Placental pericyte (primary cell): ENCODE results near the gene ACTR6. TPM values are rescaled to one million over a fixed set of nuclear protein-coding genes. Genes with fewer than 3 reads are reported as not detected.

Source experiments
- small RNA-seq: library from RNA; depleted of rRNA; stranded (forward); fragments of <200 nt; gene quantifications from one replicate; pipeline ENCODE3, GENCODE V24; 2012; ENCODE audit warnings: low replicate concordance
- total RNA-seq: library from RNA; depleted of rRNA; stranded (reverse); fragments of >200 nt; gene quantifications from 2 replicates; pipeline ENCODE4 v1.2.3, GENCODE V29; 2012

The ACTR6 gene
- 13.3 and 20.3 TPM in 2 replicates for total RNA-seq

GRCh38 chr12:100200463-100201181, at the start of gene ACTR6:
ACTR6 (plus strand) TSS chr12:100200815; CDS start chr12:100200852, 37 bp downstream.

DNA sequence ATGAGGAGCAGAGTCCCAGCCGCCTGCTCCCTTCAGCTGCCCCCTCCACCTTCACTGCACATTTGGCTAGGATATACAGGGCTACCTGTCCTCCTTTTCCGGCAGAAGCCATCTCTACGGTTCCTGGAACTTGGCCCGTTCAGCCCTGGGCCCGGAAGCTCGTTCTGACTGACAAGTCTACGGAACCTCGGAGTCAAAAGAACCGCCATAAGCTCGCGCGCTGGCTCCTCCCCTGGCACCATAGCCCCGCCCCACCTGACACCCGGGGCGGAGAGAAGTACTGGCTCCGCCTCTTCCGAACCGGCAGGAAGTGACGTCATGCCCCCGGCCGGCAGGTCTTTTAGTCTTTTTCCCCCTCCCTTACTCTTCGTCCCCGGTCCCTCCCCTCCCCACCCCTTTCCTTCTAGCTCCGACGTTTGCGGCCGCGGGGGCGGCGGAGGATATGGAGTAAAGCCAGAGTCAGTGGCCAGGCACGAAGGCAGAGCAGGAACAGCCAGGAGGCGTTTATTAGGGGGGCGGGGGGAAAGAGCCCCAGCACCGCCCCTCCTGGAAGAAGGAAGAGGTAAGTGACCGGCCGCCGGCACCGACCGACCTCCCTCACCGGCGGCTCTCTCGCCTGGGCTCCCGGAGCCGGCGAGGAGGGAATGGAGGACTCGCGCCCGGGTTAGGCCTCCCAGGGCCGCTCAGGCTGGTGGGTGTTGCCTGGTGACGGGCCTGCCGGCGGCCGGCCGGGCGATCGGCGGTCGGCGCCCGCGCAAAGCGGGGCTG, 66.4 kb downstream of the ACTR6 start, which contains the start of the genes DEPDC4 and SCYL2:
Gene DEPDC4, minus strand, starts transcription at position 245 of the 768 bp plus-strand sequence. Its CDS starts 3 bp downstream, at position 242.
Gene SCYL2, plus strand, starts transcription at position 343 of the 768 bp plus-strand sequence. CDS start 15,794 bp downstream, outside the sequence.

Small RNAs within 50 kb of the gene (small RNA-seq; reads per million reads assigned to genes)
- gene MIR1827 (not detected), gene RF00019 (not detected), gene RN7SL176P (not detected)

Other genes starting within 250 kb of the ACTR6 start
- gene ANKS1B, start 215.9 kb upstream of the ACTR6 start, total RNA-seq = 0.86 TPM in 1 of 2 replicates, not detected in the other
- gene BLTP3B, start 57.9 kb upstream of the ACTR6 start, total RNA-seq = 30.2 and 46.5 TPM in 2 replicates
- 1.1 and 2.4 TPM in 2 replicates for gene DEPDC4, start 66.3 kb downstream of the ACTR6 start, total RNA-seq
- 33.7 and 61.3 TPM in 2 replicates for gene SCYL2, start 66.4 kb downstream of the ACTR6 start, total RNA-seq
- gene SLC17A8, start 156.3 kb downstream of the ACTR6 start, total RNA-seq = not detected in 2 replicates